Measurements from ENCODE around the gene GDF10.

DNA sequence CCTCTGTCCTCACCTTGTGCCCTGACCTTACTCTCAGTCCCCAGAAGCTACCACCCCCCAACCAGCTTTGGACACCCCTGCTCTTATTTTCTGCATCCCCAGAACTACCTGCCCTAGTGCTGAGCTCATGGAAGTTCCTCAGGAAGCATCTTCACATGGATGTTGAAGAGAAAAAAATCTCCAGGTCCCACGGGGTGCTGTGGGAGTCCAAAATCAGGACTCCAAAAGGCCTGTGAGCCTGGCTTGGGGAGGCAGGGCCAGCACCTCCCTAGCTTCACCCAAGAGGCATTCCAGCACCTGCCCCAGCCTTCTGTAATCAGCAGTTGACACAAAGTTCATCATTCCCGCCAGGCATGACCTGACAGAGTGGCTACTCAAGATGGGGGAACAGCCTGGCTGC is 20.7 kb upstream of the GDF10 start:
- TF ChIP-seq, protein P1, sequence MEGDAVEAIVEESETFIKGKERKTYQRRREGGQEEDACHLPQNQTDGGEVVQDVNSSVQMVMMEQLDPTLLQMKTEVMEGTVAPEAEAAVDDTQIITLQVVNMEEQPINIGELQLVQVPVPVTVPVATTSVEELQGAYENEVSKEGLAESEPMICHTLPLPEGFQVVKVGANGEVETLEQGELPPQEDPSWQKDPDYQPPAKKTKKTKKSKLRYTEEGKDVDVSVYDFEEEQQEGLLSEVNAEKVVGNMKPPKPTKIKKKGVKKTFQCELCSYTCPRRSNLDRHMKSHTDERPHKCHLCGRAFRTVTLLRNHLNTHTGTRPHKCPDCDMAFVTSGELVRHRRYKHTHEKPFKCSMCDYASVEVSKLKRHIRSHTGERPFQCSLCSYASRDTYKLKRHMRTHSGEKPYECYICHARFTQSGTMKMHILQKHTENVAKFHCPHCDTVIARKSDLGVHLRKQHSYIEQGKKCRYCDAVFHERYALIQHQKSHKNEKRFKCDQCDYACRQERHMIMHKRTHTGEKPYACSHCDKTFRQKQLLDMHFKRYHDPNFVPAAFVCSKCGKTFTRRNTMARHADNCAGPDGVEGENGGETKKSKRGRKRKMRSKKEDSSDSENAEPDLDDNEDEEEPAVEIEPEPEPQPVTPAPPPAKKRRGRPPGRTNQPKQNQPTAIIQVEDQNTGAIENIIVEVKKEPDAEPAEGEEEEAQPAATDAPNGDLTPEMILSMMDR (IDR thresholded peaks at IDR 0.05; ENCODE audit: borderline replicate concordance, extremely low read depth, low read length, poor library complexity, severe bottlenecking), result no peak
- TF ChIP-seq EZH2 (IDR thresholded peaks at IDR 0.05; ENCODE audit: borderline replicate concordance, low read depth, low read length, severe bottlenecking), result no peak

Measured in DND-41 (cell line).